Astrocyte of the spinal cord (primary cell): ENCODE data around the gene CTCF.

Source experiments
- DNase-seq: peaks from one replicate; pipeline ENCODE4 v3.0.0; 2011; ENCODE audit warnings: low read depth, low spot score
- H3K4me3 ChIP-seq: 2 replicates; pipeline ENCODE4 v1.5.1; 2011; ENCODE audit warnings: low read depth, mild to moderate bottlenecking, low read length, moderate library complexity
- CTCF ChIP-seq: IDR thresholded peaks from 2 replicates; pipeline ENCODE4 v1.5.1; 2012; ENCODE audit warnings: low read depth, mild to moderate bottlenecking, low read length, inconsistent platforms
- in situ Hi-C: cut with HindIII; loops from 2 replicates; pipeline ENCODE4 v1.10.0; 2017; ENCODE audit warnings: low sequenced_read_pairs

Gene CTCF

GRCh38 chr16:67548265-67549126 lies 13.8 kb upstream of the CTCF start:
- DNase-seq, result no peak
- TF ChIP-seq CTCF, result no peak

GRCh38 chr16:67549240-67549639 lies 13.1 kb upstream of the CTCF start:
- in situ Hi-C loops, result no loop called here
- no peak for TF ChIP-seq CTCF
- DNase-seq, result no peak

More at GRCh38 chr16:67548265-67549126, 13.8 kb upstream of the CTCF start:
- in situ Hi-C loops, result no loop called here
- H3K4me3 ChIP-seq, result no peak overlapping the region

GRCh38 chr16:67549936-67550335 lies 12.4 kb upstream of the CTCF start:
- in situ Hi-C loops, result no loop called here

More at GRCh38 chr16:67549240-67549639, 13.1 kb upstream of the CTCF start:
- H3K4me3 ChIP-seq, result no peak overlapping the region

GRCh38 chr16:67551091-67551490 lies 11.2 kb upstream of the CTCF start:
- no peak for TF ChIP-seq CTCF
- in situ Hi-C loops, result no loop called here
- no peak for DNase-seq
- H3K4me3 ChIP-seq, result no peak overlapping the region

More at GRCh38 chr16:67549936-67550335, 12.4 kb upstream of the CTCF start:
- no peak for DNase-seq
- no peak overlapping the region for H3K4me3 ChIP-seq
- TF ChIP-seq CTCF, result no peak

- DNase-seq, result no peak
- TF ChIP-seq CTCF, result no peak
- H3K4me3 ChIP-seq, result no peak overlapping the region
- in situ Hi-C loops, result no loop called here
Observed at GRCh38 chr16:67551972-67552371, 10.4 kb upstream of the CTCF start.

GRCh38 chr16:67552476-67552875 lies 9.8 kb upstream of the CTCF start:
- no peak for TF ChIP-seq CTCF
- DNase-seq, result no peak

More at GRCh38 chr16:67552476-67552875, 9.8 kb upstream of the CTCF start:
- in situ Hi-C loops, result no loop called here
- no peak overlapping the region for H3K4me3 ChIP-seq
